GM12801 (cell line): ENCODE results near the gene KCTD12.

Source experiments
- TF ChIP-seq, protein P1 (sequence below): IDR thresholded peaks from one replicate; pipeline ENCODE4 v1.5.1; 2011; ENCODE audit warnings: control low read depth; ENCODE audit not compliant: insufficient read length; ENCODE audit errors: extremely low read depth

The KCTD12 gene

DNA sequence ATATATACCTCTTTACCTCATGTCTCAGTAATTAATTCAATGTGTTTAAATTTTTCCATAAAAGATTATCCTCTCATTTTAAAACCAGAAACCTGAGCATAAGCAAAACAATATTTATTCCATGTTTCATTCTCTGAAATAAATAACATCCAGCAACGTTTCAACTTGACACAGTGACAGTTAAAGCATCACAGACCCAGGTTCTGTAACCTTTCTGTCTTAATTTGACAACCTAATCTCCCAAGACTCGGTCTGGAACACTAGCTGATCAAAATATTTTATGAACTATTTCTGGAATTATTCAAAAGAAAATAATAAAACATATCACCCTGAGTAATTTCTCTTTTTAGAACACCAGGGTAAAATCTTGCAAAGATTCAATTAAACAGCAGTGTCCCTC, 40.3 kb downstream of the KCTD12 start:
- TF ChIP-seq, protein P1, sequence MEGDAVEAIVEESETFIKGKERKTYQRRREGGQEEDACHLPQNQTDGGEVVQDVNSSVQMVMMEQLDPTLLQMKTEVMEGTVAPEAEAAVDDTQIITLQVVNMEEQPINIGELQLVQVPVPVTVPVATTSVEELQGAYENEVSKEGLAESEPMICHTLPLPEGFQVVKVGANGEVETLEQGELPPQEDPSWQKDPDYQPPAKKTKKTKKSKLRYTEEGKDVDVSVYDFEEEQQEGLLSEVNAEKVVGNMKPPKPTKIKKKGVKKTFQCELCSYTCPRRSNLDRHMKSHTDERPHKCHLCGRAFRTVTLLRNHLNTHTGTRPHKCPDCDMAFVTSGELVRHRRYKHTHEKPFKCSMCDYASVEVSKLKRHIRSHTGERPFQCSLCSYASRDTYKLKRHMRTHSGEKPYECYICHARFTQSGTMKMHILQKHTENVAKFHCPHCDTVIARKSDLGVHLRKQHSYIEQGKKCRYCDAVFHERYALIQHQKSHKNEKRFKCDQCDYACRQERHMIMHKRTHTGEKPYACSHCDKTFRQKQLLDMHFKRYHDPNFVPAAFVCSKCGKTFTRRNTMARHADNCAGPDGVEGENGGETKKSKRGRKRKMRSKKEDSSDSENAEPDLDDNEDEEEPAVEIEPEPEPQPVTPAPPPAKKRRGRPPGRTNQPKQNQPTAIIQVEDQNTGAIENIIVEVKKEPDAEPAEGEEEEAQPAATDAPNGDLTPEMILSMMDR, result no peak

DNA sequence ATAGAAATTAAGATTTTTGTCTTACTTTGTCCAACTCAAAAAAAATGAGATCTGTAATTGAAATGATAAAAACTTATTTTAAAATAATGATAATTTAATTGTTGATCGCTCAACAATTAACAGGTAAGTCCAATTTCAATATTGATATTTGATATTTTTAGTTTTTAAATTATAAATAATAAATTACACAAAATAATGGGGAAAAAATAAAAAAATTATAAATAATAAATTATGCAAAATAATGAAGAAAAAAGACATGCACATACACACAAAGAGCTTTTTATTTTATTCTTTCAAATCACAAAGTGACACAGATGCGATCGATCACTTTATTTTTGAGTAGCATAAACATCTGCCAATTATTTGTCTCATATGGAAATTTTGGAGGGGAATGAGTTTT, 40.8 kb downstream of the KCTD12 start:
- TF ChIP-seq, protein P1, result no peak

DNA sequence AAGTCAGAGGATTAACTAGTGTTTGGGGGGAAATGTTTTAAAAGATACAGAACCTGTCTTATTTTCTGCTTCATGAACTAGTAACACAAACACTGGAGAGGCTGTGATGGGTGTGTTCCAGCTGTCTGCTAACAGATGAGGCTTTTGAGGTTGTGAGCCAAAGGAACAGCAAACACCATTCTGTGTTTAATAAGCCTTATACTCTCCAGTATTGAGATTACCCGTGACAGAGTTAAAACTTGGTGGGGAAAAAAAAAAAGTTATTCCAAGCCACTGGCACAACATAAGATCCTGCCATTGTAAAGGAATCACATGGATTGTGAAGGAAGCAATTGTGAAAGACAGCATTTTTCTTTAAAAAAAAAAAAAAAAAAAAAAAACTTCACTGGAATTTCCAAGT, 48.4 kb downstream of the KCTD12 start:
- TF ChIP-seq, protein P1, result no peak

DNA sequence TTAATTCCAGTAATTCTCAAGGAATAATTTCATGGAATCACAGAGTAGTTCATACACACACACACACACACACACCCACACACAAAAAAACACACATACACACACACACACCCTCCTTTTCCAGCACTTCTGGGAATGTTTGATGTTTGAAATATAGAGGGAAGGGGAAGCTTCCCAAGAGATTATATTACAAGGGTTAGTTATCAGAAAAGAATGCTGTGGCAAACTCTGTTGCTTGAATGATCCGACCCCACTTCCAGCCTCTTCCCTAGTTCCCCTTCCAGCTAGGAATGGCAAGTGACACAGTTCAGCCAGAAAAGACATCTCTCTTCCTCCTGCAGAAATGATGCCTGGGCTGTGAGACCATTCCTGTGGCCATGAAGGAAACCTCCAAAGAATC, 49.9 kb downstream of the KCTD12 start:
- TF ChIP-seq, protein P1, result no peak

DNA sequence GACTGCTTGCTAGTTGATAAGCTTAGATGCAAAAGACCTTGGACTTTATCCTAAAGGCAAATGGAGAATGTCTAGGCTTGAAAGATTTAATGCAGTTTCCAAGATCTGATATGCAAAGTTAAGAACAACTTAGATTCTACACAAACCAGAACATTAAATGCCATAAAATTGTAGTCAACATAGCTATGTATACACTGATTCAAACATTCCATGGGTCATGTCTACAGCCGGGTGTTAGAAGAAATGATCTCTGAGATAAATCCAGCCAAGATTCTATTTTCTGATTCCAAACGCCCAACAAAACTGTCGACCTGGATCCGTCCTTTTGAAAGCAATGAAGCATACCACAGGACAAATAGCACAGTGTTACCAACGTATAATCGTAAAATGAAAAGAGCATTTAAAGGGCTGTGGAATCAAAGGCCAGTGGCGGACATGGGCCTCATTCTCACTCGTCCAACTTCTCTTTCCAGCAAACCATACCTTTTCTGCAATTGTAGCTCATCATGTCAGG, 52.7 kb downstream of the KCTD12 start:
- TF ChIP-seq, protein P1, result no peak

DNA sequence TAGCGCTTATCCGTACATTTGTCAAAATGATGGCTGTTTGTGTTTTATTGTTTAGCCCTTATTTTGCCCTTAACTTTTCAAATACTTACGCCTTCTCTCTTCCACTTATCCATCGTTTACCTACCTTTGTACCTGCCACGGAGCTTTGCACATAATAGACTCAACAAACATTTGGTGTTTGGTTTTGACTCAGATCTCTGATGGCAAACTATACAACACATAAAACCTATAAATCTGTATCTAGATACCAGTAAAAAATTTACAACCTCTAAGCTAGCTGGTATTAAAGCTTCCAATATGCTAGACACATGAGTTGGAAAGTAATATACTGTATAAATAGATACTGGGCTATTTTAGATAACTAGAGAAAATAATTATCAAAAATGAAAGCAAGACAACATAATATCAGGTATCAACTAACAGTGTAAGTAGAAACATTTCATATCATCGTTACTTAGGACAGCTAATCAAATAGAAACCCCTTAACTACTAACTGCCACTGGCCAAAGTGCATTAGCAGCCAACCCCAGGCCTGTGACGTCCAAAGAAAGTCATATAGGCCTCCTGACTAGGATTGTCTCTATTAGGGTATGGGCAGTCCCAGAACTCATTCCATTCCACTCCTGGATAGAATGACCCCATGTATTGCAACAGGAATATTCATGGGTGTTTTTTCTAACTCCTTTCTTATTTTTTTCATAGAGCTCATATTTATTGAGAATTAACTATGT, 53.8 kb downstream of the KCTD12 start:
- TF ChIP-seq, protein P1, result no peak

DNA sequence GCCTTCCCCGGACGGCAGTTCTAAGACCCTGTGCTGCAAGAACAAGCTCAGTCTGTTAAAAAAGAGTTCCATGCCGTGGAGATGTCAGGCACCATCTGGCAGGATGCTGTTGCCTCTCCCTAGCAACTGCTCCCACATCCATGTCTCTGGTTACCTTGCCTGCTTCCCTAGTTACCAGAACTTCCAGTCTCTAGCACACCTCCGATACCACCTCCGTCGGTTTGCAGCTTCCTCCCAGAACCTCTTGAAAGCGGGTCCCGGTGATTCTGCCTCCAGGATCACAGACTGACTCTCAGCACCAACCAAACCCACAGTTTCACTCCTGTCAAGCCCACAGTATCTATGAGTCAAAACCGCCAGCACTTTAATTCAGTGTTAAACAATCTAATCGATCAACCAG, 55.4 kb downstream of the KCTD12 start:
- TF ChIP-seq, protein P1, result no peak
